ENCODE data around the gene ATXN1.

Gene ATXN1

DNA sequence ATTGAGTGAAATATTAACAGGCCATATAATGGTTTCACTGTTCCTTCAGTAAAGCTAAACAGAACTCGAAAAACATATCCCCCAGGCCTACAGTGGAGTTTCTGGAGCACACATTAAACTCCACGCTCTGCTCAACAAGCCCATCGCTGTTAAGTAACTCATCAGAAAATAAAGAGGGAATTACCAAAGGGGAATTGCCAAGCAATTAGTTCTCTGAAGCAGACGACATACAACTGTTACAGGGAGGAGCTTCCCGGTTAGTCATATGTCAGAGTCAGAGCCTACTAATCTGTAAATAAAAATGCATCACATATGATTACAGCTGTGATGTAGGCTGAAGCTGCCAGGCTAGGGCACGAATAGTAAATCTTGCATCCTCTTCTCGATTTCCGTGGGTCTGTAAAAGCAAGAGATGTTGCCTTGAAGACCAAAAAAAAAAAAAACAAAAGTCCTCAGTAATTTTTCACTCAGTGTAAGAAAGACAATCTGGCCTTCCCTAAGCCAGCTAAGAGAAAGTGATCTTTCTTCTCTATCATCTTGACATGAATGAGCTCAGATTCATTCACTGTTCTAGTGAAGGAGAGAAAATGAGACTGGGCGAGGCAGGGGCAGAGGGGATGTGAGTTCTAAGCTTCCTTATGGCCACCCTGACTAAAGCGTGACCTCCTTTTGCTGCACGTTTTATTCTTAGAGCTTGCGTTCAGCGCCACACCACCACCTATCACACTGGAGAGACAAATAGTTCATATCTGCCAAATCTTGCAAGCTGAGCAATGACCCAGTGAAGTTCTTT is 13.8 kb downstream of the ATXN1 start:
- in situ Hi-C loops (cut with HindIII; ENCODE audit: low sequenced_read_pairs) = no loop called here

DNA sequence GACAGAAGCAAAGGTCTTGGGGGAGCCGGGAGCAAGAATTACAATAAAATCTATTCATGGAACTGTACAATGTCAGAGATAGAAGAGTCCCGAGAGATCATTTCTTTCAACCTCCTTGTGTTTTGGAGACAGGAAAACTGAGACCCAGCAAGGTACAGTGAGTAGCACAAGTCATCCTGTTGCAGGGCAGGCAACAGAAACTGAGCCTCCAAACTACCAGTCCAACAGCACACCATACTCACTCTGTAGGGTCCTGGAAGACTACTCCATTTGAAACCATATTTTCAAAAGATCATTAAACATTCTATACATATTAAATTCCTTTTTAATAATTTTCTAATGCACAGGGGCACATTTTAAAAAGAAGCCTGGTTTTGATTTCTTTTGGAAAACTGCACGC is 14.4 kb downstream of the ATXN1 start:
- in situ Hi-C loops (cut with HindIII; ENCODE audit: low sequenced_read_pairs) = no loop called here

DNA sequence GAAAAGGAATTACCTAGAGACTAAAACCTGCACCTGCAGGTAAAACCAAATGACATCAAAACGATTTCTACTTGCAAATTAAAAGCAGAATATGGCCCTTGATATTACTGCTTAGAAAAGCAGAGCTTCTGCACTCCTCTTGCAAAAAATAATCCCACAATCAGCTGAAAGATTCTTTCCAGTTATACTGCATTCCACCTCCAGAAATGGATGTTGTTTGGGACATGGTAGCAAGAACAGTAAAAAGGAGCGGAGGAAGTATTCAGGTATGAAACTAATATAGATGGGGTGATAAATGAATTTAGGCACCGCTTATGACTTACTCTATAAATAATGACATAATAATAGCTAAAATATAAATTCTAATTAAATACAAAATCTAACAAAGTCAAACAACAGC is 14.9 kb downstream of the ATXN1 start:
- in situ Hi-C loops (cut with HindIII; ENCODE audit: low sequenced_read_pairs) = no loop called here

GRCh38 chr6:16743664-16744210 is 17.5 kb downstream of the ATXN1 start:
- in situ Hi-C loops (cut with HindIII; ENCODE audit: low sequenced_read_pairs) = no loop called here

DNA sequence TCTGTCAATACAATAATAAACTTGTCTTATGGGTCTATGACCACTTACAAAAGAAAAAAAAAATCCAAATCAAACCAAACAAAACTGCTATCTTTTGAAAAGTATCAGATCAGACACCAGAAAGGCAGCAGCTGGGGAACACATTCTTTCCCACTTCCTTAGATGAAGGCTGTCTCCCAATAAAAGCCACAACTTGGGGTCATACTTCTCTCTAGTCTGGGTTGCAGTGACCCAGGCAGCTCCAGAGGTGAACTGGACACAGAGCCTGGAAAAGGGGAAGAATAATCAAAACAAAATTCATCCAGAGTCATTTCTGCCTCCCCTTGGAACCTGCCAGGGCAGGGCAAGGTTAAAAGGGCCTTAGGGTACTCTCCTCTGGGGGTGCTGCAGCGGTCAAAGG is 19.1 kb downstream of the ATXN1 start:
- in situ Hi-C loops (cut with HindIII; ENCODE audit: low sequenced_read_pairs) = no loop called here

GRCh38 chr6:16741112-16742016 is 19.9 kb downstream of the ATXN1 start:
- in situ Hi-C loops (cut with HindIII; ENCODE audit: low sequenced_read_pairs) = no loop called here

- in situ Hi-C loops (cut with HindIII; ENCODE audit: low sequenced_read_pairs) = no loop called here
Observed at GRCh38 chr6:16740097-16740496, 21.2 kb downstream of the ATXN1 start.

DNA sequence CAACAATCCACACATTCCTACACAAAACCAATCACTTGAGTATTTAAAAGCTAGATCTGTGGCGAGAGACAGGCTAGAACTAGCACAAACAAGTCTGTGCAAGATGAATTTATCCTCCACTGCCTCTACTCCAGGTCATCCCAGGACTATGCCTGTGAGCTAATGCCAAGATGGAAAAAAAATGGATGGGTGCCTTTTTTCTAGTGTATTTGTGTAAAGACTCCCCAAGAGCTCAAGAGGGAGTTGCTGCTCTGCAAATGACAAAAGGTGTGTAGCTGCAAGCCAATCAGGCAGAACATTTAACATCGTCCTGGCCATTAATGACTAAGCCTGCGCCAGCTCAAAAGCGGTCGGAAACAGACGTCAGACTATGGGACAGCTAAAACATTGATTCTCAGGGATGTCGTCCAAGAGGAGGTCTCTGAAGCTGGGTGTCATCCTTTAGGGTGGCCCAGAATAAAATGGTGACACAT is 21.9 kb downstream of the ATXN1 start:
- in situ Hi-C loops (cut with HindIII; ENCODE audit: low sequenced_read_pairs) = no loop called here

GRCh38 chr6:16737925-16738324 is 23.3 kb downstream of the ATXN1 start:
- in situ Hi-C loops (cut with HindIII; ENCODE audit: low sequenced_read_pairs) = no loop called here

DNA sequence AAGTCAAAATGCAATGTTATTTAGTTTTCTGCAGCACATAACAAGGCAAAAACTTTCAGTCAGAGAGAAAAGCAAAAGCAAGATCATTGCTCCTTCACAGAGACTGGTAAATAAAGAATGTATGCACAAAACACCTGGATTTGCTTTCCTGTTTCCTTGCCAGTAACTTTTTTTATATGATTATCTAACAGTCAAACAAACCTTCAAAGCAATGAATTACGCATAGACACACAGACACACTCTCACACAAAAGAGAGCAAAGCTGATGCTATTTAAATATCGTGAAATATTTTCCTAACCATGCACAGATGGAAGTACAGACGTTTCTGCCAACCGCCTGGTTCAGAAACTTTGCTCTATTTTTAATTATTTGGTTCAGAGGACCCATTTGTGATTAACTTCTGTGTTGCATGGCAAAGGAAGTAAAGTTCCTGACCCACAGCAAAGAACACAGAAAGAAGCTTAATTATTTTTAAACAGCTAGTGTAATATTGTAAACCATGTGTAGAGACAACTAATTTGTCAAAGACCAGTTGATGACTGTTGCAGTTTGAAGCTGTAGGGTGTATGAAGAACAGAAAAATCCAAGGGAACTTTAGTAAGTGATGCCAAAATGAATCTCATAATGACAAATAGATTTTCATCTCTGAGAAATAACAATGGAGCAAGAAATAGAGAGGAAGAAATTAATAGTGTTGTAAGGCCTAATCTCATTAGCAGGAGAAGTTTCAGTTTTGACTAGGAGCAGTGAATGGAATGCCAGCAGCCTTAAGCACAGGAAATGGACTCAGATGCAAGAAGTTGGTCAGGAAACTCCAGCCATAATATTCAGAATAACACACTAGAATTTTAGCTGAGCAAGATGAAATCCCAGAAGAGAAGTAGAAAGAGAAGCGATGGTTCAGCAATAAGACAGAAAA is 24.1 kb downstream of the ATXN1 start:
- in situ Hi-C loops (cut with HindIII; ENCODE audit: low sequenced_read_pairs) = no loop called here

- in situ Hi-C loops (cut with HindIII; ENCODE audit: low sequenced_read_pairs) = no loop called here
Observed at GRCh38 chr6:16735014-16735413, 26.2 kb downstream of the ATXN1 start.

DNA sequence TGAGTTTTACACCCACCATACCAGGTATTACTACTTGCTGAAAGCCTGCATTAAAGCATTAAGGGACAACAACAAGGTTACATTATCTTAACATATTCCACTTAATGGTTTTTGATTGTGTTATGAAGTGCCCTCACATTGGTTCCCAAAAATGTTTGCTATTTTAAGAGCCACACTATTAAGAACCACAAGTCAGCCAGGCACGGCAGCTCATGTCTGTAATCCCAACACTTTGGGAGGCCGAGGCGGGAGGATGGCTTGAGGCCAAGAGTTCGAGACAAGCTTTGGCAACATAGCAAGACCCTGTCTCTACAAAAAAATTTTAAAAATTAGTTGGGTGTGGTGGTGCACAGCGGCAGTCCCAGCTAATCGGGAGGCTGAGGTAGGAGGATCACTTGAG is 28.2 kb downstream of the ATXN1 start:
- in situ Hi-C loops (cut with HindIII; ENCODE audit: low sequenced_read_pairs) = no loop called here

DNA sequence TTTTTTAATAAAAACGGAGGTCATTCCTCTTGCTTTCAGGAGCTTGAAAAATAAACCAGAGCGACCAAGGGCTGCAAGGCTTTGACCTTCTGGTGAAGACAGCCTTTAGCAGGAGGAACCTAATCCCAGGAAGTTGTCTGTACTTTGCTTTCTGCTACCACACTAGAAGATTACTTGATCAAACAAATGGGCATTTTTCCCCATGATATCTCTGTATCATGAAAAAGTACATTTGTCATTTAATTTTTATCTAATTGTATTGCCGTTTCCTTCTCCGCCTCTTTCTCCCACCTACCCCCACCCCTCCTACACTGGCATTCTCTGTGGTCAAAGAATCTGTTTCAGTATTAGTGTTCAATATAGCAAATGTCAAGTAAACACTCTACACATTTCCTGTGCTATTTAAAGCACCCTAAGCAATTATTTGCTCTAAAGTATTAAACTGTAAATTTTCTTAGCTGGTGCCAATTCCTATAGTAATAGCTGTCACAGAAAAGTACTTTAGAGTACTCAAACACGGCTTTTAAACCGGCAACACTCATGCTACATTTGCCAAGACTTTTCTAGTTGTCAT is 29.7 kb downstream of the ATXN1 start:
- in situ Hi-C loops (cut with HindIII; ENCODE audit: low sequenced_read_pairs) = no loop called here

GRCh38 chr6:16730738-16731477 is 30.4 kb downstream of the ATXN1 start:
- in situ Hi-C loops (cut with HindIII; ENCODE audit: low sequenced_read_pairs) = no loop called here

- in situ Hi-C loops (cut with HindIII; ENCODE audit: low sequenced_read_pairs) = no loop called here
Observed at GRCh38 chr6:16729744-16730143, 31.5 kb downstream of the ATXN1 start.

GRCh38 chr6:16729183-16729691 is 32.0 kb downstream of the ATXN1 start:
- in situ Hi-C loops (cut with HindIII; ENCODE audit: low sequenced_read_pairs) = no loop called here

GRCh38 chr6:16728513-16729182 is 32.6 kb downstream of the ATXN1 start:
- in situ Hi-C loops (cut with HindIII; ENCODE audit: low sequenced_read_pairs) = no loop called here

- in situ Hi-C loops (cut with HindIII; ENCODE audit: low sequenced_read_pairs) = no loop called here
Observed at GRCh38 chr6:16727996-16728395, 33.3 kb downstream of the ATXN1 start.
